GM21423 (cell line): Measurements from ENCODE around the gene MGAT5B.
A peak's percentile ranks its signal among the peaks of the same experiment; 100 is the strongest.
"Not testable (repeated sequence)": the region's sequence is repeated elsewhere in the genome, so short reads cannot be mapped to it uniquely, and the experiment has no call there.

Experiments used
- ATAC-seq: cut with Tn5 transposase; IDR thresholded peaks from one replicate; pipeline ENCODE4 v1.9.1; 2021; ENCODE audit warnings: mild to moderate bottlenecking, moderate library complexity; ENCODE audit not compliant: unreplicated experiment

The MGAT5B gene

GRCh38 chr17:76868176-76868668, at the start of gene MGAT5B:
Gene MGAT5B (plus strand): TSS chr17:76868404. CDS start chr17:76869030, 626 bp downstream.
- peak; percentile 70 for ATAC-seq

- ATAC-seq = no peak
Observed at GRCh38 chr17:76820039-76820438, 48.2 kb upstream of the MGAT5B start.

GRCh38 chr17:76820561-76820960, 47.6 kb upstream of the MGAT5B start:
- no peak for ATAC-seq

- no peak for ATAC-seq
Observed at GRCh38 chr17:76822184-76822778, 45.9 kb upstream of the MGAT5B start.

- no peak for ATAC-seq
Observed at GRCh38 chr17:76824093-76824492, 44.1 kb upstream of the MGAT5B start.

- ATAC-seq = no peak
Observed at GRCh38 chr17:76826330-76827068, 41.7 kb upstream of the MGAT5B start.

GRCh38 chr17:76827736-76828135, 40.5 kb upstream of the MGAT5B start:
- ATAC-seq = no peak

DNA sequence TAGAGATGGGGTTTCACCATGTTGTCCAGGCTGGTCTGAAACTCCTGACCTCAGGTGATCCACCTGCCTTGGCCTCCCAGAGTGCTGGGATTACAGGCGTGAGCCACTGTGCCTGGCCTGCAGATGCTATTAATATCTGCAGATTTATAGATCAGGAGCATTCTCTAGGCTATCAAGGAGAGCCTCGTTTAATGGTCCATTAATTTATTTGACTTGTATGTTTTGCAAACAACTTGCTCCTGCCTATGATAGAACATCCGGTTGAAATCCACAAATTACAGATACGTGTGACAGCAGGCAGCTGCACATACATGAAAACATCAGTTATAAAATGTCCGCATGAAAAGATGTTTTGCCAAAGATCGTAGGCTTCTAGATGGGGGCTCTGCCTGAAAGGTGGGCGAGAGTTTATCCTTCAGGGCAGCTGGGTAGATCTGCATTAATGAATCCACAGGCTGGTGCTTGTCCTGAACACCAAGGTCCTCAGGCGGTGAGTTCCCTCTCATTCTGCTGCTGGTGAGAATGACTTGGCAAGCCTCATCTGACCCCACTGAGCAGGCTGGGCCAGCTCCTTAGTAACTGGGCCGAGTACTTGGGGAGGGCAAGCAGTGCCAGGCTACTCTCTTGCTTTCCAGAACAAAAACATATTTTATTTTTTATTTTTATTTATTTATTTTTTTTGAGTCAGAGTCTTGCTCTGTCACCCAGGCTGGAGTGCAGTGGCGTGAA, 37.1 kb upstream of the MGAT5B start:
- no peak for ATAC-seq

DNA sequence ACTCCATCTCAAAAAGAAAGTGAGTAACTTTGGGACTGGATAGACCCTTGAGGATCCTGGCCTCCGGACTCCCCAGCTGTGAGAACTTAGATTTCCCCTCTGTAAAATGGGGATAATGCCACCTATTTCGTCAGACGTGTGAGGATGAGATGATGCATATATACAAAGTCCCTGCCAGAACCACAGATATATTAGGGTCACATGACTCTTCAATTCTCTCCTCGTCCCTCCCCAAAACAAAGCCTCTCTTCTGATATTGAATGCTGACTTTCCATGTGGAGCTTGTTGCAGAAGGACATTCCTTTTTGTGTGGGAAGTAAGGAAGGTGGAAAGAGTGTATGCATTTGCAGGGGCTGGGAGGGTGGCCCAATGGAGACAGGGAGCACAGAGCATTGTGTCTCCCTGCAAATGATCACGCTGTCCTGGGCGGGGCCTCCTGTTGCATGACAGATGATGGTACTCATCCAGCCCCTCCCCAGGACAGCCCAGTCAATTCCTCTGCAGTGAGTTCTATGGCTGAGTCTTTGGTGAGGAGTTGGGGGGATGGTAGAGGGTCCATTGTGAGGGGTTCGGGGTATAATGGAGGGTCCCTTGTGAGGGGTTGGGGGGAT, 35.1 kb upstream of the MGAT5B start:
- ATAC-seq = no peak

DNA sequence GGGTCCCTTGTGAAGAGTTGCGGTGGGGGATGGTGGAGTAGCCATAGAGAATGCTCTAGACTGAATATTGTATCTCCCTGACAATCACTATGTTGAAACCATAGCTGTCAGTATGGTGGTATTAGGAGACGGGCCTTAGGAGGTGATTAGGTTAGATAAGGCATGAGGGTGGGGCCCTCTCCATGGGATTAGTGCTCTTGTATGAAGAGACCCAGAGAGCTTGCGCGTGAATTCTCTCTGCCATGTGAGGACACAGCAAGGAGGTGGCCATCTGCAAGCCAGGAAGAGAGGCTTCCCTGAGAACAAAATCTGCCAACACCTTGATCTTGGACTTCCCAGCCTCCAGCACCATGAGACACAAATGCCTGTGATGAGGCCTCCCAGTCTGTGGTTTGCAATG, 34.5 kb upstream of the MGAT5B start:
- ATAC-seq = no peak

DNA sequence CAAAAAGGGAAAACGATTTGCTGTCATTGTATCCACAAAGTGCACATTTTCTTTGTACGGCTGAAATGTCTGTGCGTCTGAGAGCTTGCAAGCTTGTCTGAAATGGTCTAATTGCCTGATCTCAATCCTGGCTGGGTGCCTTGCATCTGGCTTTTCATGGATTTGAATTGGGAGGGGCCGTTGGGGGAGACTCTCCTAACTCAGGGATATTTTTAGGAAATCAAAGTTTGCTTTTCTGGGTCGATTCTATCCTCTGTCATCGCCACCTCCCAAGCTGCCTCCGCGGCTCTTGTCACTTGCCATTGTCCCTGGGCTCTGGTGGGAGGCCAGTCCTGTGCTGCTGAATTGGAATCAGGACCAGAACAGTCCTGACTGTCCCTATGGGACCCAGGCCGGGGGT, 33.3 kb upstream of the MGAT5B start:
- ATAC-seq = no peak

- ATAC-seq = no peak
Observed at GRCh38 chr17:76840443-76840767, 27.8 kb upstream of the MGAT5B start.

GRCh38 chr17:76840884-76841775, 27.1 kb upstream of the MGAT5B start:
- ATAC-seq = no peak

DNA sequence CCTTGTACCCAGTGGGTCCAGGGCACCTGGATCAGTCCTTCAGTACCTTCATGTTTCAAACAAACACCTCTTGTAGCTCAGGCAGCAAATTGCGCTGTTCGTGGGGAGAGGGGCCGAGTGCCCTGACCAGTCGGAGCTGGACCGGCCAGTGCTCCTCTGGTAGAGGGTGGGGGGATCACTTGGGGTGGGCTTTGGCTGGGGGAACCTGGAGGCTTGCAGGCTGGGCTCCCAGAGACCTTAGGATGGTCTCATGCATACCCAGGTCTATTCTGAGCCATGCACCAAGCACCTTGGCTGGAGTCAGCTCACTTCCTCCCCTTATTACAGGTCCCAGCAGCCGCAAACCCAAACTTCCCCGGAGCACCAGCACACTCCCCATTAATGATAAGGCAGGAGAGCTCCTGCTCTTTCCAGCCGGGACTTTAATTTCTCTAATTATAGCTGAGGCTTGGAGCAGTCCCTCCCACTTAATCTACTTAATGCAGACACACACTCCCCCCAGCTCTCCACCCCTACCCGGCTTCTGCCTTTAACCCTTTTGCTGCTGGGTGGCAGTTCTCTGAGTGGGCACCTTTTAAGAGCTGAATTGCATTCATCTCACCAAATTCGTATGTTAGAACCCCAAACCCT, 26.3 kb upstream of the MGAT5B start:
- ATAC-seq = no peak

- not testable (repeated sequence) for ATAC-seq
Observed at GRCh38 chr17:76843068-76843467, 25.1 kb upstream of the MGAT5B start.

DNA sequence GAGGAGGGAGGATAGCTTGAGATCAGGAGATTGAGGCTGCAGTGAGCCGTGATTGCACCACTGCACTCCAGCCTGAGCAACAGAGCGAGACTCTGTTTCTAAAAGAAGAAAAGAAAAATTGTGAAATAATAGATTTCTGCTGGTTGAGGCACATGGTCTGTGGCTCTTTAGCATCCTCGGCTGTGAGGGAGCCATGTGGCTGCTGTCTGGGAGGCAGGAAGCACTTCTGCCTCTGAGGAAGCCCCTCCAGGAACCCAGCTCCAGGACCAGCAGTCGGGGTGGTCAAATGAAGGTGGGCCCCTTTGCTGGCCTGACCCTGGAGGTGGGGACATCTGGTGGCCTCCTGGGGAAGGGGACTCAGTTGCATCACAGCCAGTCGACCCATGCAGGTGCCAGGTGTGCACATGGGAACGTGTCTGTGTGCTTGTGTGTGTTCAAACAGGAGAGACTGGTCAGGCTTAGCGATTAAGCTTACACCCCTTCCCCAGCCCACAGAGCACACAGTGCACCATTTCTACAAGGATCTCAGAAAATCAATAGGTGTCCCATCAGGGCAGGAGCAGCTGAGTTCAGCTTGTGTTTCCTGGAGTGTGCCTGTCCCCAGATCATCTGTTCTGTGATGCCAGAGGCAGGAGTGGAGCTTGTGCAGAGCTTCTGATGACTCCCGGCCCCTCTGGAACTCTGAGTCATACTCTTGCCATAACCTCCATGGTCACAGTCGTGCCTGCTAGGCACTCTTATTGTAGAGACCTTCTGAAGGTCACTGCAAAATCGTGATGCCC, 24.3 kb upstream of the MGAT5B start:
- no peak for ATAC-seq

- ATAC-seq = no peak
Observed at GRCh38 chr17:76844485-76844829, 23.7 kb upstream of the MGAT5B start.

DNA sequence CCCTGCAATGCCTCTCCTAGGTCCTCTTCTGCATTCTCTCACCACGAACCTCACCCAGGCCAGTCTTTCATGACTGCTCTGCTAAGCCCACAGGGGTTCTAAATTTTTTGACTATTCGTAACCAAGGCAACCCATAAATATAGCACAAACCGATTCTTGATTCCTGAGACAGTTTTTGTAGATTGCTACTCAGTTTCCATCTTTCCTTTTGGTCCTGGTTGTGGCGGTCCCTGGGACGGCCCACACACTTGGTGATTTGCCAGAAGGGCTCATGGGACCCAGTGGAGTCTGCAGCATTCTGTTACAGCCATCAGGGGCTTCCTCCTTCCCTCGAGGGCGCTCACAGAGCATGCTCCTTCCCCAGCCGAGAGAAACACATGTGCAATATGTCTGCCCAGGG, 23.4 kb upstream of the MGAT5B start:
- no peak for ATAC-seq

GRCh38 chr17:76845541-76846017, 22.6 kb upstream of the MGAT5B start:
- no peak for ATAC-seq
